NB4 (cell line): Measurements from ENCODE around the gene ERICH4.
A peak's percentile ranks its signal among the peaks of the same experiment; 100 is the strongest.

Source experiments
- DNase-seq: peaks from one replicate; pipeline ENCODE4 v3.0.0; 2010; ENCODE audit warnings: low read depth
- H3K4me3 ChIP-seq: one replicate; pipeline ENCODE4 v1.5.1; 2011; ENCODE audit warnings: mild to moderate bottlenecking, low read depth, low read length, moderate library complexity
- MYC ChIP-seq: IDR thresholded peaks from 2 replicates; pipeline ENCODE4 v1.6.1; 2011; ENCODE audit warnings: low read depth, low read length
- POLR2A ChIP-seq: IDR thresholded peaks from 2 replicates; pipeline ENCODE4 v1.6.1; 2011; ENCODE audit warnings: mild to moderate bottlenecking; ENCODE audit not compliant: insufficient read length; ENCODE audit errors: extremely low read depth
- TF ChIP-seq, protein P1 (sequence below): IDR thresholded peaks from one replicate; pipeline ENCODE4 v1.5.1; 2012; ENCODE audit warnings: low read depth, low read length
- TF ChIP-seq, protein P2 (sequence below): IDR thresholded peaks from 2 replicates; pipeline ENCODE4 v1.6.1; 2011; ENCODE audit warnings: low read depth, low read length

The ERICH4 gene

DNA sequence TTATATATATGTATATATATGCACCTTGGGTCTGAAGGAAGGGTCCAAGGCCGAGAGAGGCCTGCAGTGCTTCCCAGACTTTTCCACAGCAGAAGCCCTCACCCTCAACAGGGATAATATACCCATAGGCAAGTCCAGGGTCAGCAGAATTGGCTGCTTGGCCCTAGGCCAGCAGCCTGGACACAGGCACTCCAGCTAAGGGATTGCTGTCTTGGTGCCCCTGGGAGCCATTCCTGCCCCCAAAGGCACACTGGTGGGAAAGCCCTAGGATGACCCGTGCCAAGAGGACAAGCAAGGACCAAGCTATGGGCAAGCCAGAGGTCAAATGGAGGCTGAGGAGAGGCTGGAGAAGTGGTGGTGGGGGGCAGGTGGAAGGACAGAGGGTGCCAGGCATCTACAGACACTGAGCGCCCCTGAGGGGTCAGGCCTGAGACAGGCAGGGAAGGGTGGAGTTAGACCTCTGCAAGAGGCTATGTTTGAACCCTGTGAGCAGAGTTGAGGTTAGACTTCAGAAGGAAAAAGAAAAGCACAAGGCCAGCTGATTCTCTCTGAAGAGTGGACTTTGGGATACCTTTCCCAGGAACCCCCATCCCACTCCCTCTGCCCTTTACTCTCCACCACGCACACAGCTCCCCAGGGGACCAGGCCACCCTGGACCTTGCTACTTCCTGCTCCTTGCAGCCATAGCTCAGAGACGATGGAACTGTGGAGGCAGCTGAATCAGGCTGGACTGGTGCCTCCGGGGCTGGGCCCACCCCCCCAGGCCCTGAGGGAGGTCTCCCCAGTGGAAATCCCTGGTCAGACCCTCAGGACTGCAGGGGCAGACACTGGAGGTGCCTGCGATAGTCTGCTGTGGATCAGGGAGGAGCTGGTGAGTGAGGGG, at the start of gene ERICH4:
Gene ERICH4, plus strand, starts transcription at position 684 of the 883 bp plus-strand sequence. Its CDS starts 14 bp downstream, at position 698.
- no peak for DNase-seq
- no peak for TF ChIP-seq MYC
- TF ChIP-seq, protein P1, sequence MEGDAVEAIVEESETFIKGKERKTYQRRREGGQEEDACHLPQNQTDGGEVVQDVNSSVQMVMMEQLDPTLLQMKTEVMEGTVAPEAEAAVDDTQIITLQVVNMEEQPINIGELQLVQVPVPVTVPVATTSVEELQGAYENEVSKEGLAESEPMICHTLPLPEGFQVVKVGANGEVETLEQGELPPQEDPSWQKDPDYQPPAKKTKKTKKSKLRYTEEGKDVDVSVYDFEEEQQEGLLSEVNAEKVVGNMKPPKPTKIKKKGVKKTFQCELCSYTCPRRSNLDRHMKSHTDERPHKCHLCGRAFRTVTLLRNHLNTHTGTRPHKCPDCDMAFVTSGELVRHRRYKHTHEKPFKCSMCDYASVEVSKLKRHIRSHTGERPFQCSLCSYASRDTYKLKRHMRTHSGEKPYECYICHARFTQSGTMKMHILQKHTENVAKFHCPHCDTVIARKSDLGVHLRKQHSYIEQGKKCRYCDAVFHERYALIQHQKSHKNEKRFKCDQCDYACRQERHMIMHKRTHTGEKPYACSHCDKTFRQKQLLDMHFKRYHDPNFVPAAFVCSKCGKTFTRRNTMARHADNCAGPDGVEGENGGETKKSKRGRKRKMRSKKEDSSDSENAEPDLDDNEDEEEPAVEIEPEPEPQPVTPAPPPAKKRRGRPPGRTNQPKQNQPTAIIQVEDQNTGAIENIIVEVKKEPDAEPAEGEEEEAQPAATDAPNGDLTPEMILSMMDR: no peak
- no peak within 1 kb of the TSS for H3K4me3 ChIP-seq

- no peak for TF ChIP-seq MYC
- TF ChIP-seq, protein P2, sequence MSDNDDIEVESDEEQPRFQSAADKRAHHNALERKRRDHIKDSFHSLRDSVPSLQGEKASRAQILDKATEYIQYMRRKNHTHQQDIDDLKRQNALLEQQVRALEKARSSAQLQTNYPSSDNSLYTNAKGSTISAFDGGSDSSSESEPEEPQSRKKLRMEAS: no peak
- TF ChIP-seq, protein P1: no peak
- no peak for TF ChIP-seq POLR2A
- DNase-seq: no peak
- H3K4me3 ChIP-seq: peak overlapping the region; percentile 40
Observed at GRCh38 chr19:41395355-41395754, 47.6 kb upstream of the ERICH4 start.

DNA sequence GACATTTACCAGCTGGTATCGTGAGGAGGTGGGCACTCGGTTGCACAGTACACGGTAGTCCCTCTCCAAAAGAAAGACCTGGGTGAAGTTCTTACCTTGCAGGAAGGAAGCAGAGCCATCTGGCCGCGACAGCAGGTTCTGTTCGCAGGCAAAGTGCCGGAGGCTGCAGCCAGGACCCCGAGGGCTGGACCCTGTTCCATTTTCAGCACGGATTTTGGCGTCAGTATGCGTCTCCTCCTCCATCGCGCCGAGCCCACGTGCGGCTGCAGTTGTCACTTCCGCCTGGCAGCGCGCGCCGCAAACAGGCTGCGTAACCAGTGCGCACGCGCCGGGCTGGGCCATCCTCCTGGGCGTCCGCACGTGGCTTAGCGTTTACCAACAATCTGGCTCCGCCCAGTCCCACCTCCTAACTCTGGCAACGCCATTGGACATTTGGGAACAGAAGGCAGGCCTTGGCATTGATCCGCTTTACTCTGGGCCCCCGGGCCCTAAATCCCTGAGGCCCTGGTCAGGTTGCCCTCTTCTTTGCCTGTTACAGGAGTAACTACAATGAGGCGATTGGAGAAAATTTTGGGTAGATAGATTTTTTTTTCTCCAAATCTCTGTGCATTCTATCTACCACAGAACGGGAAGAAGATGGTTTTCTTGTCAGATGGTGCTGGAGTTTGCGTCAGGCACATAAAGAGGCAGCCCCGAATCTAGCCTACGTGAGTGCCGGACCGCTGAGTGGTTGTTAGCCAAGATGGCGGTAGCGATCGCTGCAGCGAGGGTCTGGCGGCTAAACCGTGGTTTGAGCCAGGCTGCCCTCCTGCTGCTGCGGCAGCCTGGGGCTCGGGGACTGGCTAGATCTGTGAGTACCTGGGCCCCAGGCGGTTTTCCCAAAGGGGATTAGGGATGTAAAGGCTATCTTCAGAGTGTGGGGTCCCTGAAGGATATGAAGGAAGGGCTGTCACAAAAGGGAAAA, 45.6 kb upstream of the ERICH4 start, which contains the start of the genes BCKDHA and EXOSC5:
Gene BCKDHA, plus strand, starts transcription at position 733 of the 964 bp plus-strand sequence. Its CDS starts 10 bp downstream, at position 743.
Gene EXOSC5, minus strand, starts transcription at position 274 of the 964 bp plus-strand sequence. Its CDS starts 31 bp downstream, at position 243.
- H3K4me3 ChIP-seq: peak within 1 kb of the TSS; percentile 90
- TF ChIP-seq MYC (peak; percentile 97), POLR2A (peak; percentile 43)
- TF ChIP-seq, protein P1: no peak
- TF ChIP-seq, protein P2: peak; percentile 99
- DNase-seq: peak; percentile 98

- TF ChIP-seq POLR2A: no peak
- TF ChIP-seq MYC: no peak
- TF ChIP-seq, protein P2: no peak
- TF ChIP-seq, protein P1: no peak
- peak overlapping the region; percentile 76 for H3K4me3 ChIP-seq
- peak; percentile 61 for DNase-seq
Observed at GRCh38 chr19:41398050-41398418, 44.9 kb upstream of the ERICH4 start.

DNA sequence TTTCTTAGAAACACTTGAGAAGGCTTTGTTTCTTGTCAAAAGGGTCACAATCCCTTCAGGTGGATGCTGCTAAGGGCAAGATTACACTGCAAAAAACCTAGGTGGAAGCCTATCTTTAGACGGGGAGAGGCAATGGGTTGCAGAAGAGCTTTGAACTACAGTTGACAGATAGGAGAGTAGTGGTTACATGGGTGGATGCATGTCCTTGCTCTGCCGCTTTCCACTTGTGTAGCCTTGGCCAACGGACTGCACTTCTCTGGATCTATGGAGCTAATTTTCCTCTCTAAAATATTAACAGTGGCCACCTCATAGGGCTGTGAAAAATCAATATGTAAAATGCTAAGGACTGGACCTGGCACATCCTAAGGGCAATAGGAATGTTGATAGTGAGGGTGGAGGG, 44.4 kb upstream of the ERICH4 start:
- TF ChIP-seq, protein P1: no peak
- TF ChIP-seq, protein P2: no peak
- TF ChIP-seq MYC: no peak
- no peak for DNase-seq
- H3K4me3 ChIP-seq: peak overlapping the region; percentile 76
